ENCODE data around the gene CXCL16. TPM values are rescaled to one million over a fixed set of nuclear protein-coding genes. Genes with fewer than 3 reads are reported as not detected.

CXCL16 gene
- total and polyA plus RNA-seq, 2 of the 13 experiments (the other 11 are each of a cell fraction or from before 2014, with no cell fraction given): 9.4 to 101 TPM

- TF ChIP-seq RAD21 (CRISPR knock-in tag; IDR thresholded peaks at IDR 0.05) (peak; percentile 46), HNRNPL (IDR thresholded peaks at IDR 0.05; ENCODE audit: low read depth, low read length) (peak; percentile 87), XRCC5 (optimal IDR thresholded peaks at IDR 0.05; ENCODE audit: low read length) (peak; percentile 44), ZNF230 (CRISPR knock-in tag; IDR thresholded peaks at IDR 0.05) (no peak), SUZ12 (IDR thresholded peaks at IDR 0.05; ENCODE audit: low read depth, low read length) (no peak), TRIM22 (IDR thresholded peaks at IDR 0.05) (no peak), HMG20B (CRISPR knock-in tag; conservative IDR thresholded peaks at IDR 0.05) (no peak), RELA (CRISPR knock-in tag; IDR thresholded peaks at IDR 0.05) (no peak), THYN1 (CRISPR knock-in tag; IDR thresholded peaks at IDR 0.05; ENCODE audit: borderline replicate concordance, low read depth) (no peak), BRCA1 (CRISPR knock-in tag; IDR thresholded peaks at IDR 0.05) (no peak), ZNF264 (CRISPR knock-in tag; IDR thresholded peaks at IDR 0.05) (no peak), NCOA1 (CRISPR knock-in tag; IDR thresholded peaks at IDR 0.05) (no peak), ZNF574 (CRISPR knock-in tag; IDR thresholded peaks at IDR 0.05) (no peak), WIZ (CRISPR knock-in tag; IDR thresholded peaks at IDR 0.05) (no peak), ZNF317 (CRISPR knock-in tag; IDR thresholded peaks at IDR 0.05) (no peak), YEATS4 (CRISPR knock-in tag; IDR thresholded peaks at IDR 0.05; ENCODE audit: borderline replicate concordance) (no peak)
- TF ChIP-seq, protein P1, sequence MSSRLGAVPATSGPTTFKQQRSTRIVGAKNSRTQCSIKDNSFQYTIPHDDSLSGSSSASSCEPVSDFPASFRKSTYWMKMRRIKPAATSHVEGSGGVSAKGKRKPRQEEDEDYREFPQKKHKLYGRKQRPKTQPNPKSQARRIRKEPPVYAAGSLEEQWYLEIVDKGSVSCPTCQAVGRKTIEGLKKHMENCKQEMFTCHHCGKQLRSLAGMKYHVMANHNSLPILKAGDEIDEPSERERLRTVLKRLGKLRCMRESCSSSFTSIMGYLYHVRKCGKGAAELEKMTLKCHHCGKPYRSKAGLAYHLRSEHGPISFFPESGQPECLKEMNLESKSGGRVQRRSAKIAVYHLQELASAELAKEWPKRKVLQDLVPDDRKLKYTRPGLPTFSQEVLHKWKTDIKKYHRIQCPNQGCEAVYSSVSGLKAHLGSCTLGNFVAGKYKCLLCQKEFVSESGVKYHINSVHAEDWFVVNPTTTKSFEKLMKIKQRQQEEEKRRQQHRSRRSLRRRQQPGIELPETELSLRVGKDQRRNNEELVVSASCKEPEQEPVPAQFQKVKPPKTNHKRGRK (CRISPR knock-in tag; IDR thresholded peaks at IDR 0.05): no peak
- TF ChIP-seq, protein P2, sequence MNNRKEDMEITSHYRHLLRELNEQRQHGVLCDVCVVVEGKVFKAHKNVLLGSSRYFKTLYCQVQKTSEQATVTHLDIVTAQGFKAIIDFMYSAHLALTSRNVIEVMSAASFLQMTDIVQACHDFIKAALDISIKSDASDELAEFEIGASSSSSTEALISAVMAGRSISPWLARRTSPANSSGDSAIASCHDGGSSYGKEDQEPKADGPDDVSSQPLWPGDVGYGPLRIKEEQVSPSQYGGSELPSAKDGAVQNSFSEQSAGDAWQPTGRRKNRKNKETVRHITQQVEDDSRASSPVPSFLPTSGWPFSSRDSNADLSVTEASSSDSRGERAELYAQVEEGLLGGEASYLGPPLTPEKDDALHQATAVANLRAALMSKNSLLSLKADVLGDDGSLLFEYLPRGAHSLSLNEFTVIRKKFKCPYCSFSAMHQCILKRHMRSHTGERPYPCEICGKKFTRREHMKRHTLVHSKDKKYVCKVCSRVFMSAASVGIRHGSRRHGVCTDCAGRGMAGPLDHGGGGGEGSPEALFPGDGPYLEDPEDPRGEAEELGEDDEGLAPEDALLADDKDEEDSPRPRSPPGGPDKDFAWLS (CRISPR knock-in tag; IDR thresholded peaks at IDR 0.05; ENCODE audit: borderline replicate concordance): no peak
- TF ChIP-seq, protein P3, sequence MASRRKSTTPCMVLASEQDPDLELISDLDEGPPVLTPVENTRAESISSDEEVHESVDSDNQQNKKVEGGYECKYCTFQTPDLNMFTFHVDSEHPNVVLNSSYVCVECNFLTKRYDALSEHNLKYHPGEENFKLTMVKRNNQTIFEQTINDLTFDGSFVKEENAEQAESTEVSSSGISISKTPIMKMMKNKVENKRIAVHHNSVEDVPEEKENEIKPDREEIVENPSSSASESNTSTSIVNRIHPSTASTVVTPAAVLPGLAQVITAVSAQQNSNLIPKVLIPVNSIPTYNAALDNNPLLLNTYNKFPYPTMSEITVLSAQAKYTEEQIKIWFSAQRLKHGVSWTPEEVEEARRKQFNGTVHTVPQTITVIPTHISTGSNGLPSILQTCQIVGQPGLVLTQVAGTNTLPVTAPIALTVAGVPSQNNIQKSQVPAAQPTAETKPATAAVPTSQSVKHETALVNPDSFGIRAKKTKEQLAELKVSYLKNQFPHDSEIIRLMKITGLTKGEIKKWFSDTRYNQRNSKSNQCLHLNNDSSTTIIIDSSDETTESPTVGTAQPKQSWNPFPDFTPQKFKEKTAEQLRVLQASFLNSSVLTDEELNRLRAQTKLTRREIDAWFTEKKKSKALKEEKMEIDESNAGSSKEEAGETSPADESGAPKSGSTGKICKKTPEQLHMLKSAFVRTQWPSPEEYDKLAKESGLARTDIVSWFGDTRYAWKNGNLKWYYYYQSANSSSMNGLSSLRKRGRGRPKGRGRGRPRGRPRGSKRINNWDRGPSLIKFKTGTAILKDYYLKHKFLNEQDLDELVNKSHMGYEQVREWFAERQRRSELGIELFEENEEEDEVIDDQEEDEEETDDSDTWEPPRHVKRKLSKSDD (CRISPR knock-in tag; IDR thresholded peaks at IDR 0.05; ENCODE audit: low read depth): no peak
- TF ChIP-seq, protein P4, sequence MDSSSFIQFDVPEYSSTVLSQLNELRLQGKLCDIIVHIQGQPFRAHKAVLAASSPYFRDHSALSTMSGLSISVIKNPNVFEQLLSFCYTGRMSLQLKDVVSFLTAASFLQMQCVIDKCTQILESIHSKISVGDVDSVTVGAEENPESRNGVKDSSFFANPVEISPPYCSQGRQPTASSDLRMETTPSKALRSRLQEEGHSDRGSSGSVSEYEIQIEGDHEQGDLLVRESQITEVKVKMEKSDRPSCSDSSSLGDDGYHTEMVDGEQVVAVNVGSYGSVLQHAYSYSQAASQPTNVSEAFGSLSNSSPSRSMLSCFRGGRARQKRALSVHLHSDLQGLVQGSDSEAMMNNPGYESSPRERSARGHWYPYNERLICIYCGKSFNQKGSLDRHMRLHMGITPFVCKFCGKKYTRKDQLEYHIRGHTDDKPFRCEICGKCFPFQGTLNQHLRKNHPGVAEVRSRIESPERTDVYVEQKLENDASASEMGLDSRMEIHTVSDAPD (CRISPR knock-in tag; IDR thresholded peaks at IDR 0.05): no peak
Measured at GRCh38 chr17:4733073-4733531, 6.6 kb downstream of the CXCL16 start (continued).

Measured in HepG2 (cell line).